Middle frontal gyrus (tissue), 1 donor: Measurements from ENCODE around the gene ZNF549.

Experiments used
- DNase-seq: peaks from one replicate; pipeline ENCODE4 v3.0.0-alpha.2; 2015; ENCODE audit warnings: low spot score; ENCODE audit errors: extremely low spot score

Gene ZNF549

DNA sequence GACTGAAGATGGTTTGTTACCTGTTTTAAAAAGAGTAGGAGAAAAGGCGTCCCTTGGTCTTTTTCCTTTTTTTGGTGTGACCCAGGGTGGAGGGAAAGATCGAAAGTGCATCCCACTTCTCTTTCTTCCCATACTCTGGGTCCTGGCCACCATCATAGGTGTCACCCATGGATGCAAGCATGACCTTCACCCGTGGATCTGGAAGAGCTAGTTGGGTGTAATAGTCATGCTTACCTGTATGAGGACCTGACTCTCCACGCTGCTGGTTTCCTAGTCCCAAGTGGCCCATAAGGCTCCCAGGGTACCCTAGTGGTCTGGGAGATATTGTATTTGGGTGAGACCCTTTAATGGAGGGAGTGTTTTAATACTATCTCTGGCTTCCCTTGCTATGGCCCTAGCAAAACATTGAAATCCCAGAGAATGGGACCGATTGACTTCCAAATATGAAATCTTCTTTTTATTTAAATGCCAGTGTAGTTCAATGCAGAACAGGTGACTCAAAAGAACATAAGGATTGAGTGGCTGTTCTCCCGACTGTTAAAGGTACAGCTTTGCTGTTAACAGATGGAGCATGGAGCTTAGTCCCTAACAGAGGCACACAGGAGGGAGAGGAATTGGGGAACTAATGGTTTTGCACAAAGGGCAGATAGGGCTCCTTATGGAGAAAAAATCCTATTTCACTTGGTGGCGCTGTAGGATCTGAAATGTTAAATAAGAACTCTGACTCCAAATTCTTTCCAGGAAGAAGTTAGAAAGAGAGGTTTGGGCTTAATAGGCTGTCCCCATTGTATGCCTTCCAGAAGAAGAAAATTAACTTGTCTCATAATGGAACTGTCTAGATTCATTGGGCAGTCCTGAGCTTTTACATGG is 39.5 kb downstream of the ZNF549 start:
- no peak for DNase-seq

DNA sequence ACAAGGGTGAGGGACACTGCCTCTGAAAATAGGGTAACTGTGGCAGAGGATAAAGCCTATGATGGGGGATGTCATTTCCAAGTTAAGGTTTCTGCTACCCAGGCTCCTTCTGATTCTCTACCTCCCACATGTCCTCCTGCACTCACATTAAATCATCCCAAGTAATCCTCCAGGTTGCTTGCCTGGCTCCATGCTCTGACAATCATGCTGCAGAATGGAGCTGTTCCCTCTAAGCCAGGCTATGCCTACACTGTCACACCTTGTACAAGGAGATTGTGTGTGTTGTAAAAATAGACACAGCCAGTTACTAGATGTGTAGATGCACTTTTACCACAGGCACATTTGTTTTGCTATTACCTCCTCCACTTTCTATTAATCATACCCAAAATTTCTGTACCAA is 43.6 kb downstream of the ZNF549 start:
- DNase-seq, result no peak

DNA sequence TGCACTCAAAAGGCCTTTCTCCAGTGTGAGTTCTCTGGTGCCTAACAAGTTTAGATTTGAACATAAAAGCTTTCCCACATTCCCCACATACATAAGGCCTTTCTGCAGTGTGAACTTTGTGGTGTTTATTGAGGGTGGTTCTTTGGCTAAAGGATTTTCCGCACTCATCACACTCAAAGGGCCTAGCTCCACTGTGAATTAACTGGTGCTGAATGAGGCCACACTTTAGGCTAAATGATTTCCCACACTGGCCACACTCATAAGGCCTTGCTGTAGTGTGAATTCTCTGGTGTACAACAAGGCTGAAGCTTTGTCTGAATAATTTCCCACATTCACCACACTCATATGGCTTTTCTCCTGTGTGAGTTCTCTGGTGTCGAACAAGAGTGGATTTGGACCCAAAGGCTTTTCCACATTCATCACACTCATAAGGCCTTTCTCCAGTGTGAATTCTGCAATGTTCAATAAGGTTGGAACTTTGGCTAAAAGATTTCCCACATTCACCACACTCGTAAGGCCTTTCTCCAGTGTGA is 45.3 kb downstream of the ZNF549 start:
- DNase-seq, result no peak

DNA sequence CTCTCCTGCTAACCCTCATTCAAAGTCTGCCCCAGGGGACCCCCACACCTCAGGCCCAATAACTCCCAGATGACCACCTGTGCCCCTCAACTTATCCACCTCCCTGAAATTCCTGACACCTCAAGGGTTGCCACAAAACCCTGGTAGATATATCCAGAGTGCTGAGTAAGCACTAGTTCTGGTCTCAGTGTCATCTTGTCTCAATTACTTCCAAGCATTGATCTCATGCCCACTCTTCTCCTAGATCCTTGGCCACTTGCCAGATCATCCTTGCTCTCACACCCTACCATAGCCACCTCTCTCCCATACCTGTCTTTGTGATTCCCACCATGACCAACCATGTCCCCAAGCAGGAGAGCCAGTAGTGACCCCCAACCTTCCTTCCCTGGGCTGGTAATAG is 49.5 kb downstream of the ZNF549 start:
- DNase-seq, result no peak

DNA sequence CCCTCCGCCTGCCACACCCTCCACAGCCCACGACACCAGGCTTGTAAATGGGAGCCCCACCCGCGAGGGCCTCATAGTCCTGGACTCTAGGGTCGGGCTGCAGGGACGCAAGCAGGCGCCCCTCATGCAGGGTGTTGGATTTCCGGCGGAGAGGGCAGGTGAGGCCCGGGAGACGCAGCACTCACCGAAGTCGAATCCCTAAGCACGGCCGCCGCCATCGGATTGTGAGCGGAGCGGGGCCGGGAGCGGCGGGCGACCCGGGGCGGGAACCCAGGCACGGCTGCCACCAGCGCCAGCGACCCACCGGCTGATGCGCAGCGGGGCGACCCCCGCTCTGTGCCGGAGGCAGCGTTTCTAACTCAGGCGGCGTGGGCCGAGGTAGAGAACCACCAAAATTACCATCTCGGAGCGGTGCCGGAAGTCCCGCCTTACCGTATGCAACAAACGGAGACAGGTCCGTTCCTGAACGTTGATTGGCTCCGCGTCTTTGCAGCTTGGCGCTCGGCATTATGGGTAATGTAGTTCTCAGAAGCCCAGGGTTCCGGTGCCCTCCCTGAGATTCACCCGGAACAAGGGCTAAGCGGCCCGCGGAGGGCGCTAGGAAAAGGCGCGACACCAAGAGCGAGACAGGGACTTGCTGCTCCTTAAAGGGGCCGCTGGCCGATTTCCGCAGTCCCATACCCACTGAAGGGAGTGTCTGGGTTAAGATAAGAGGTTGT is 51.5 kb downstream of the ZNF549 start, which contains the start of gene ZNF416:
Gene ZNF416 (minus strand): TSS at position 425 of the 719 bp plus-strand sequence. CDS start 207 bp downstream, at position 218.
- DNase-seq, result peak; percentile 98

DNA sequence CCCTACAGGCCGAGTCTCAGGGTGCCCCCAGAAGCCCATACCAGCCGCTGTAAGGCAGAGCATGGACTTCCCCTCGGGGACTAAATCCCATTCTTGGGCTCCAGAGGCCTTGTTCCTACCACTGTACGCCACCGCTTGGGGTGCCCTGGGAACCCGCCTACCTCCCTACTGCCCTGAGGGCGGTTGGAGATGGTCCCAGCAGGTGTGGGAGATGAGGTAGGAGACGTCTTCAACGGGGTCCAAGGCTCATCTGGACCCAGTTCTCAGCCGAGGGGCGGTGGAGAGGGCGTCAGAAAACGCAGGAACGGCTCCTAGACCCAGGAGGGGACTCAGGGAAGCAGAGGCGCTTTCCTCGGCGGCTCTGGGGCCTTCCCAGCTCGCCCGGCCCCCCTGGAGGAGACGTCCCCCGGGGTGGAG is 56.0 kb downstream of the ZNF549 start:
- DNase-seq, result no peak

DNA sequence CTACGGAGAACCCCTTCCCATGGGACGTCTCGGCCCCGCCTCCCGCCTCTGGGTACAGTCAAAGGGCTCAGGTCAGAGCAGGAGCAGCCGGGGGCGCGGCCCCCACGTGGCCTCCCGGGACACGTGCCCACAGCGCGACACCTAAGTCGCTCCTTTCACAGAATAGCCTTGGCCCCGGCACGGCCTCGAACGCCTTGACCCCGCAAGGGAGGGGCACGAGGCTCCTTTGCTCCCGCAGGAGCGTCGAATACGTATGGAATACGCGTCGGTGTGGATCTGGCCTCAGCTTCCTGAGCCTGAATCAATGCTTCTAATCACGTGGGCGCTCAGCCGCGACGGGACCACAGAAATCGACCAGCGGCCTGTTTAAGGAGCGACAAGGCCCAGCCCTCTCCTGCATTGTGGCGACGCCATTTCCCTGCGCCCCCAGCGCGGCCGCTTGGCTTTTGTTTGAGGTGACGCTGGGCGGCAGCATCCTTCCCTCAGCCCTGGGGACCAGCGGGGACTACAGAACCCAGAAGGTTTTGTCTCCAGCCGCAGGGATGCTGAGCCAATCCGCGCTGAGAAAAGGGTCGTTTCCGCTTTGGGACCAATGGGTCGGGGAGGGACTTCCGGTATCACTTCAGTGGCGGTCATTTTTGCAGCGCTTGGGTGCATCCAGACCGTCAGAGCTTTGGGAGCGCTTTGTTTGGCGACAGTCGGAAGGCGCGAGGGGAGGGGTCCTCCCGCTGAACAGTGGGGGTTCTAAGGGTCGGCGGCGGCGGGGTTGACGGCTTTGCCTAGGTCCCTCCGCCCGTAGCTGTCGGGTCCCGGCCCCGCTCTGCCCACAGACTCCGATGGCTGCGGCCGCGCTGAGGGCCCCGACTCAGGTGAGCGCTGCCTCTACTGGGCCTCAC is 56.6 kb downstream of the ZNF549 start, which contains the start of gene ZIK1:
Gene ZIK1 (plus strand): TSS at position 625 of the 896 bp plus-strand sequence. CDS start 212 bp downstream, at position 837.
- peak; percentile 95 for DNase-seq

DNA sequence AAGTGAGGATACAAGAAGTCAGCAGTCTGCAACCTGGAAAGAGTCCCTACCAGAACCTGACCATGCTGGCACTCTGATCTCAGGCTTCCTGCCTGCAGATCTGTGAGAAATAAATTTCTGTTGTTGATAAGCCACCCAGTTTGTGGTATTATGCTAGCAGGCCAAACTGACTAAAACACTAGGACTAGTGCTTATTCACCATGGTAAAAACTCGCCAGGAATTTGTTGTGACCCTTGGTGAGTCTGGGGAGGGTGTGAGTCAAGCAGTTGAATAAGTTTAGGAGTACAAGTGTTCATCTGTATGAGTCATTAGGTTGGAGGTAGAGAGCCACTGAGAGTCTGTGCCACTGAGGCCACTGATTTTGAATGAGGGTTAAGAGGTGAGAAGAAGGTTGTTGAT is 60.4 kb downstream of the ZNF549 start:
- DNase-seq, result no peak

DNA sequence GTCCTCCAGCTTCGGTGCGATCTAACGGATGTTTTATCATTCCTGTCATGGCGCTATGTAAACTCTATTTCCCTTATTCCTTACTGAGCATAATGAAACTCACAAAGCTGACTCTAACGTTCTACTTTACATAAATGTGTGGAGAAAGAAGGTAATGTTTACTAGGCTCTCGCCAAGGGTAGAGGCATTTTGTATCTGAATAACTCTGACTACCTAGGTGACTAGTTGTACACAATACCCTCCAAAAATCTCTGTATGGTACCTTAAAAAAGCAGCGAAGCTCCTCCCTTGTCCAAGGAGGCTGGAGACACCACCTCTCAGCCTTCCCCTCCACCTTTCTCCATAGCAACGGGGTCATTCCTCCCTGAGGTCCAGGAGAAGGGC is 72.2 kb downstream of the ZNF549 start:
- DNase-seq, result no peak

DNA sequence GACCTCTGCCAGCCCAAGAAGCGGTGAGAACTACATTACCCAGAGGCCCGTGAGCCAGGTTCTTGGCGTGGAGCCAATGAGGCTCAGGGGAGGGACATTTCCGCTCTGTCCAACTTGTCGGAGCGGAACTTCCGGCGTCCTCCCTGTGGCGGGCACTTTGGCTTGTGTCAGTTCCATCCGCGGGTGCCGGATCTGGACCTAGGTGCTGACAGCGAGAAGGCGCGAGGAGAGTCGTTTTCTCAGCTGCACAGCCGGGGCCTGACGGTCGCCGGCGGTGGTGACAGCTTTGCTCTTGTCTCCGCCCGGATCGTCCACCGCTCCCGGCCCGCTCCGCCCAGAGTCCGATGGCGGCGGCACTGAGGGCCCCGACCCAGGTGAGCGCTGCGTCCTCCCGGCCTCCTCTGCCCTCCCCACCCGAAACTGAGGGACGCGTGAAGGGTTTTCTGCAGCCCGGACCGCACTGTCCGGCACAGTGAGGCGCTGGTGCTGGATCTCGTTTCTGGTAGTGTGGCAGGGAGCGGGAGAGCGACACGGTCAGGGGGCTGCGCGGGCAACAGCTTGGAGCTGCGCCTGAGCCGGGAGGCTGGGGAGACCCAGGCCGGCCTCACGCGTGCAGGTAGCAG is 72.7 kb downstream of the ZNF549 start, which contains the start of gene ZNF530:
Gene ZNF530 (plus strand): TSS at position 125 of the 623 bp plus-strand sequence. CDS start 4,461 bp downstream, outside the sequence.
- peak; percentile 86 for DNase-seq

DNA sequence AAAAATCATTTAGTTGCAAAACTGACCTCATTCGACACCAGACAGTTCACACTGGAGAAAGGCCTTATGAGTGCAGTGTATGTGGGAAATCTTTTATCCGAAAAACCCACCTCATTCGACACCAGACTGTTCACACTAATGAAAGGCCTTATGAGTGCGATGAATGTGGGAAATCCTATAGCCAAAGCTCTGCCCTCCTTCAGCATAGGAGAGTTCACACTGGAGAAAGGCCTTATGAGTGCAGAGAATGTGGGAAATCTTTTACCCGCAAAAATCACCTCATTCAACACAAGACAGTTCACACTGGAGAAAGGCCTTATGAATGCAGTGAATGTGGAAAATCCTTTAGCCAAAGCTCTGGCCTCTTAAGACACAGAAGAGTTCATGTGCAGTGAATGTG is 79.8 kb downstream of the ZNF549 start:
- DNase-seq, result no peak
